ENCODE data around the gene SLC15A4.

Gene SLC15A4

GRCh38 chr12:128823916-128824839, at the start of gene SLC15A4:
TSS of gene SLC15A4 (minus strand) at chr12:128823958. CDS start at chr12:128823943, 15 bp downstream.
- ChIA-PET CTCF (interaction anchor here (0.9 to 1.7 kb wide), 5 partner anchors 14 to 33 kb away, joined by 3 to 7 read pairs (median 4); no protein-coding TSS in a partner anchor), POLR2A (interaction anchor here (0.9 to 1.1 kb wide), 2 partner anchors 14 to 16 kb away, joined by 3 to 6 read pairs; no protein-coding TSS in a partner anchor)
- peak; percentile 97 for DNase-seq (ENCODE audit: extremely low spot score)
- TF ChIP-seq, protein P1, sequence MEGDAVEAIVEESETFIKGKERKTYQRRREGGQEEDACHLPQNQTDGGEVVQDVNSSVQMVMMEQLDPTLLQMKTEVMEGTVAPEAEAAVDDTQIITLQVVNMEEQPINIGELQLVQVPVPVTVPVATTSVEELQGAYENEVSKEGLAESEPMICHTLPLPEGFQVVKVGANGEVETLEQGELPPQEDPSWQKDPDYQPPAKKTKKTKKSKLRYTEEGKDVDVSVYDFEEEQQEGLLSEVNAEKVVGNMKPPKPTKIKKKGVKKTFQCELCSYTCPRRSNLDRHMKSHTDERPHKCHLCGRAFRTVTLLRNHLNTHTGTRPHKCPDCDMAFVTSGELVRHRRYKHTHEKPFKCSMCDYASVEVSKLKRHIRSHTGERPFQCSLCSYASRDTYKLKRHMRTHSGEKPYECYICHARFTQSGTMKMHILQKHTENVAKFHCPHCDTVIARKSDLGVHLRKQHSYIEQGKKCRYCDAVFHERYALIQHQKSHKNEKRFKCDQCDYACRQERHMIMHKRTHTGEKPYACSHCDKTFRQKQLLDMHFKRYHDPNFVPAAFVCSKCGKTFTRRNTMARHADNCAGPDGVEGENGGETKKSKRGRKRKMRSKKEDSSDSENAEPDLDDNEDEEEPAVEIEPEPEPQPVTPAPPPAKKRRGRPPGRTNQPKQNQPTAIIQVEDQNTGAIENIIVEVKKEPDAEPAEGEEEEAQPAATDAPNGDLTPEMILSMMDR (IDR thresholded peaks at IDR 0.05; ENCODE audit: control extremely low read depth, extremely low read depth, low read depth, missing control alignments) = peak; percentile 26

GRCh38 chr12:128872303-128872702, 48.5 kb upstream of the SLC15A4 start:
- CTCF ChIA-PET = interaction anchor here (1.2 kb wide), 1 partner anchor 66 kb away, joined by 3 read pairs; no protein-coding TSS in a partner anchor
- TF ChIP-seq, protein P1 (IDR thresholded peaks at IDR 0.05; ENCODE audit: control extremely low read depth, extremely low read depth, low read depth, missing control alignments) = no peak
- no peak for DNase-seq (ENCODE audit: extremely low spot score)
- POLR2A ChIA-PET = no interaction called here

GRCh38 chr12:128871516-128871892, 47.7 kb upstream of the SLC15A4 start:
- POLR2A ChIA-PET = no interaction called here
- CTCF ChIA-PET = no interaction called here
- no peak for DNase-seq (ENCODE audit: extremely low spot score)
- TF ChIP-seq, protein P1 (IDR thresholded peaks at IDR 0.05; ENCODE audit: control extremely low read depth, extremely low read depth, low read depth, missing control alignments) = no peak

DNA sequence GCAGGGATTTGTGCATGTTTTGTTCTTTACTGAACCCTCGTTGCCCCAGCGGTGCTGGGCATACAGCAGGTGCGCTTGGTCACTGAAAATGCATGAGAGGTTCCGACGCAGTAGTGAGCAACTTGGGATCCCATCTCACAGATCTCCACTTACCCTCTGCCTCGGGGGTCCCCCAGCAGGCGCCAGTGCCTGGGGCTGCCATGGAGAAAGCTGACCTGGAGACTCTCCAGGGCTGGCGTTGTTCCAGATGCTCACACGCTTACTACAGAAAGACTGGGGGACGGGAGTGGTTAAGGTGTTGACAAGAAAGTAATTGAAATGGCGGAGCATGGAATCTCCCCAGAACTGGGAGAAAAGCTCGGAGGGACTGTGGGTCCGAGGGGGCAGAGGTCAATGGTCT, 43.7 kb upstream of the SLC15A4 start:
- DNase-seq (ENCODE audit: extremely low spot score) = no peak
- POLR2A ChIA-PET = no interaction called here
- CTCF ChIA-PET = no interaction called here
- TF ChIP-seq, protein P1 (IDR thresholded peaks at IDR 0.05; ENCODE audit: control extremely low read depth, extremely low read depth, low read depth, missing control alignments) = no peak

DNA sequence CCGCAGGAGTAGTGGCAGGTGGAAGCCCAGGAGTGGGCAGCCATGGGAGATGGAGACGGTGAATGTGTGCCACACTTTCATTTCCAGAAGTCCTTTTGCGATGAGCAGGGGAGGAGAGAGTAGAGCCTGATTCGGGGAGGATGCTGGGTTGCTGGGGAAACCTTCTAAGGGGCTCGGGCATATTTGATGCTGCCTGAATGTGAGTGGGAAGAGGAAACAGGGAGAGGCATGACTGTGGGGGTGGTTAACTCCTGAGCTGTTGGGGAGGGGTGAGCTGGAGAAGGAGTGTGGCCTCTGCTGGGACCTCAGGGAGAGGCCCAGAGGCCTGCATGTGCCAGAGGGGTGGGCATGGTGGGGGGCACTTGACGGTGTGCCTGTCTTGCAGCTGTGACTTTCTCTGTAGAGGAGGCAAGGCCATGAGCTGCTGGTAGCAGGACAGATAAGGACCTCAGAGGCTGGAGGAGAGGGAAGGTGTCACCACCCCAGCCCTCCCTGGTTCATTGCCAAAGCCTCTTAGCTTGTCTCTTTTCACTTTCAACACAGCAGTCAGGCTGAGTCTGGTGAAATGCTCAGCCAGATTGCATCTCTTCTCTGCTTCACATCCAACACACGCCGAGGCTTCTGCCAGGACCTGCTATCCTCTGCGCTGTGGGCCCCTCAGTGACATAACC, 40.9 kb upstream of the SLC15A4 start:
- POLR2A ChIA-PET = no interaction called here
- CTCF ChIA-PET = interaction anchor here (1.1 to 1.4 kb wide), 2 partner anchors 11 to 23 kb away, joined by 3 to 4 read pairs; no protein-coding TSS in a partner anchor
- TF ChIP-seq, protein P1 (IDR thresholded peaks at IDR 0.05; ENCODE audit: control extremely low read depth, extremely low read depth, low read depth, missing control alignments) = no peak
- no peak for DNase-seq (ENCODE audit: extremely low spot score)

DNA sequence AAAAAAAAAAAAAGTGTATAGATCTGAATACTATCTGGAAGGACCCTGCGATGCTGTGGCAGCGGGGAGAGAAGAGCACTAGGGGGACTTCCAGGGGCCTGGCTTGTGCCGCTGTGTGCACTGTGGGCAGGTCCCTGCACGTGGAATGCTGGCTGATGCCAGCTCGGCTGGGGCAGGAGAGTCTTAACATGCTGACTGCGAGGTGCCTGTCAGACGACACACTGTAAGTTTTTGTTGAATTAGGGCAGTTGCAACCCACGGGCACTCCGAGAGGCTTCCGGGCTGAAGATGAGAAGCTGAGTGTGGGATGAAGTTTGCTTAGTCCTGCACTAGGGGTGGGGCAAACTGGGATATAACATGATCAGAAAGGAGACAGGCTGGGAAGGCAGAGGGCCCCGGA, 40.2 kb upstream of the SLC15A4 start:
- TF ChIP-seq, protein P1 (IDR thresholded peaks at IDR 0.05; ENCODE audit: control extremely low read depth, extremely low read depth, low read depth, missing control alignments) = no peak
- POLR2A ChIA-PET = no interaction called here
- CTCF ChIA-PET = interaction anchor here (1.1 to 1.4 kb wide), 2 partner anchors 10 to 24 kb away, joined by 3 to 4 read pairs; no protein-coding TSS in a partner anchor
- DNase-seq (ENCODE audit: extremely low spot score) = no peak
